ENCODE data around the gene EML6. TPM values are rescaled to one million over a fixed set of nuclear protein-coding genes. Genes with fewer than 3 reads are reported as not detected.
"Not testable (repeated sequence)": the region's sequence is repeated elsewhere in the genome, so short reads cannot be mapped to it uniquely, and the experiment has no call there.

Gene EML6
- total RNA-seq, 8 experiments from 2014 or later: 2.9 to 23.2 (median 10.2) TPM

- no peaks in the 10 kb centered on the region for H3K4me1 ChIP-seq (replicated peaks in 1 of 2)
- no peak overlapping the region for H3K27ac ChIP-seq
- whole genome bisulfite sequencing, 10 experiments: 25 to 100% (median 85%) methylated on average over 2 to 3 of the region's 3 CpGs
- in situ Hi-C loops (cut with MboI; ENCODE audit: low pct_unique_long_range_greater_than_20kb in 2 of 9, low sequenced_read_pairs in 9 of 9, unreplicated experiment in 9 of 9): no loop called here
- peak in 1 of 8 experiments; percentile 36 for ATAC-seq (replicated peaks in 6 of 8)
- H3K4me3 ChIP-seq: no peak overlapping the region
Observed at GRCh38 chr2:54986264-54986663, 262.8 kb downstream of the EML6 start.

- no peak overlapping the region for H3K27ac ChIP-seq
- in situ Hi-C loops (cut with MboI; ENCODE audit: low pct_unique_long_range_greater_than_20kb in 2 of 9, low sequenced_read_pairs in 9 of 9, unreplicated experiment in 9 of 9): no loop called here
- no peaks in the 10 kb centered on the region for H3K4me1 ChIP-seq (replicated peaks in 1 of 2)
- 56 to 100% (median 90%) methylated on average over 1 to 3 of the region's 3 CpGs for WGBS, 10 experiments
- no peak overlapping the region for H3K4me3 ChIP-seq
- peak in 1 of 8 experiments; percentile 33 for ATAC-seq (replicated peaks in 6 of 8)
Observed at GRCh38 chr2:54988612-54989011, 265.1 kb downstream of the EML6 start.

DNA sequence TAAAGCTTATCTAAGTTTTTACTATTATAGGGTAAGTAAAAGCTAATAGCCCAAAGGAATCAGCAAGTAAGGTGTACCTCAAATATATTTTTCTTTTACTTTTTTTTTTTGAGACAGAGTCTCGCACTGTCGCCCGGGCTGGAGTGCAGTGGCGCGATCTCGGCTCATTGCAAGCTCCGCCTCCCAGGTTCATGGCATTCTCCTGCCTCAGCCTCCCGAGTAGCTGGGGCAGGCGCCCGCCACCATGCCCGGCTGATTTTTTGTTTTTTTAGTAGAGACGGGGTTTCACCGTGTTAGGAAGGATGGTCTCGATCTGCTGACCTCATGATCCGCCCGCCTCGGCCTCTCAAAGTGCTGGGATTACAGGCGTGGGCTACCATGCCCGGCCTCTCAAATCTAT, 267.2 kb downstream of the EML6 start:
- 80 to 100% (median 100%) methylated on average over 1 to 13 of the region's 19 CpGs; no CpG with 5 or more reads in 3 of the 10 experiments for WGBS, 10 experiments
- H3K4me3 ChIP-seq; H3K27ac ChIP-seq; ATAC-seq (replicated peaks in 6 of 8); H3K4me1 ChIP-seq (replicated peaks in 1 of 2); in situ Hi-C loops (cut with MboI; ENCODE audit: low pct_unique_long_range_greater_than_20kb in 2 of 9, low sequenced_read_pairs in 9 of 9, unreplicated experiment in 9 of 9): not testable (repeated sequence)

- Histone ChIP-seq H3K27ac (no peak overlapping the region), H3K4me3 (no peak overlapping the region), H3K4me1 (replicated peaks in 1 of 2) (peaks cover 10 to 28% of the 10 kb centered on the region in 2 donors)
- no peak for ATAC-seq (replicated peaks in 6 of 8)
- WGBS, 10 experiments: 60 to 100% (median 93%) methylated on average over 1 to 3 of the region's 3 CpGs
- in situ Hi-C loops (cut with MboI; ENCODE audit: low pct_unique_long_range_greater_than_20kb in 2 of 9, low sequenced_read_pairs in 9 of 9, unreplicated experiment in 9 of 9): no loop called here
Observed at GRCh38 chr2:54995553-54995952, 272.1 kb downstream of the EML6 start.

- in situ Hi-C loops (cut with MboI; ENCODE audit: low pct_unique_long_range_greater_than_20kb in 2 of 9, low sequenced_read_pairs in 9 of 9, unreplicated experiment in 9 of 9): no loop called here
- WGBS, 10 experiments: 44 to 100% (median 78%) methylated on average over 1 of the region's 1 CpG; no CpG with 5 or more reads in 6 of the 10 experiments
- peaks cover 10 to 32% of the 10 kb centered on the region in 2 donors for H3K4me1 ChIP-seq (replicated peaks in 1 of 2)
Observed at GRCh38 chr2:54997826-54998225, 274.4 kb downstream of the EML6 start.

DNA sequence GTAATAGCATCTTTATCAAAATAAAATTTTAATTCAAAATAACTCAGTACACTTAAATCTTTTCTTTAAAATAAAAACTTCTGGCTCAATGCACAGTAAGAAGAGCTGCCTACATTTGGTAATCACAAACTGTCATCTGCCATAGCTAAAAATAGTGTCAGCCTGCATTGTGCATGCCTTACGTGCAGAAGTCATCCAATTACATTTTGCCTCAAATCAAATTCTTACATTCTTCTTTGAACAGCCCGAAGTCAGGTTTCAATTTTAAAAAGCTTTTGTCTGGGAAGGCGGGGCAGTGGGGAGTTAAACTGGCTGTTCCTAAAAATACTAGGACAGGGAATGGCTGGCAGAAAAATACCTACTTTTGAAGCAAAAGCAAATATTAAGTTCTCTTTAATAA, 275.7 kb downstream of the EML6 start:
- 0 to 58% (median 36%) methylated on average over 2 to 3 of the region's 3 CpGs; no CpG with 5 or more reads in 1 of the 10 experiments for WGBS, 10 experiments
- peaks cover 10 to 31% of the 10 kb centered on the region in 2 donors for H3K4me1 ChIP-seq (replicated peaks in 1 of 2)
- no peak overlapping the region for H3K27ac ChIP-seq
- peak in 6 of 8 experiments; percentile 33 to 72 (median 55) for ATAC-seq (replicated peaks in 6 of 8)
- in situ Hi-C loops (cut with MboI; ENCODE audit: low pct_unique_long_range_greater_than_20kb in 2 of 9, low sequenced_read_pairs in 9 of 9, unreplicated experiment in 9 of 9): no loop called here
- H3K4me3 ChIP-seq: no peak overlapping the region

More at GRCh38 chr2:54997826-54998225, 274.4 kb downstream of the EML6 start:
- ATAC-seq (replicated peaks in 6 of 8): peak in 1 of 8 experiments; percentile 14
- Histone ChIP-seq H3K4me3 (no peak overlapping the region), H3K27ac (no peak overlapping the region)

GRCh38 chr2:55000341-55000740, 276.9 kb downstream of the EML6 start:
- in situ Hi-C loops (cut with MboI; ENCODE audit: low pct_unique_long_range_greater_than_20kb in 2 of 9, low sequenced_read_pairs in 9 of 9, unreplicated experiment in 9 of 9): no loop called here
- 14 to 96% (median 79%) methylated on average over 1 to 4 of the region's 4 CpGs; no CpG with 5 or more reads in 1 of the 10 experiments for WGBS, 10 experiments
- peaks cover 10 to 25% of the 10 kb centered on the region in 2 donors for H3K4me1 ChIP-seq (replicated peaks in 1 of 2)
- ATAC-seq (replicated peaks in 6 of 8): no peak
- H3K4me3 ChIP-seq: no peak overlapping the region
- H3K27ac ChIP-seq: no peak overlapping the region

DNA sequence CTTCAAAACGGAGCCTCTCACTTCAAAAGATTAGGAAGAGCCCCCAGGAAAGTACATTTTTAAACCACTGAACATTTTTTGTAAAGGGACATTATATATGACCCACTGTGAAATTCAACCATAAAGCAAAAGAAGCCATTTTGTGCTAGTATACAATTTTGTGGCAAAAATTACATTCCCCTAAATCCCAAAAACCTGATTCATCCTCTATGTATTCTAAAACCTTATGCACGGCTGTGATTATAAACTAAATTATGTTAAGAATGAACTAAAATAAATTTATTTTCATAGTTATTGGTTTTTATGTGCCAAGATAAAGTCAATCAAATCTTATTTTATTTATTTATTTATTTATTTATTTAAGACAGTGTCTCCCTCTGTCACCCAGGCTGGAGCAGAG, 278.3 kb downstream of the EML6 start:
- no peak for ATAC-seq (replicated peaks in 6 of 8)
- no peak overlapping the region for H3K4me3 ChIP-seq
- no peak overlapping the region for H3K27ac ChIP-seq
- peaks cover 10 to 25% of the 10 kb centered on the region in 2 donors for H3K4me1 ChIP-seq (replicated peaks in 1 of 2)
- in situ Hi-C loops (cut with MboI; ENCODE audit: low pct_unique_long_range_greater_than_20kb in 2 of 9, low sequenced_read_pairs in 9 of 9, unreplicated experiment in 9 of 9): no loop called here
- 8 to 72% (median 50%) methylated on average over 1 to 2 of the region's 2 CpGs; no CpG with 5 or more reads in 2 of the 10 experiments for WGBS, 10 experiments

GRCh38 chr2:55003706-55004639, 280.5 kb downstream of the EML6 start:
- Histone ChIP-seq H3K27ac (no peak overlapping the region), H3K4me1 (replicated peaks in 1 of 2) (peaks cover 10 to 19% of the 10 kb centered on the region in 2 donors), H3K4me3 (no peak overlapping the region)
- no peak for ATAC-seq (replicated peaks in 6 of 8)
- WGBS, 10 experiments: 71 to 100% (median 91%) methylated on average over 2 to 7 of the region's 10 CpGs; no CpG with 5 or more reads in 1 of the 10 experiments
- in situ Hi-C loops (cut with MboI; ENCODE audit: low pct_unique_long_range_greater_than_20kb in 2 of 9, low sequenced_read_pairs in 9 of 9, unreplicated experiment in 9 of 9): no loop called here

DNA sequence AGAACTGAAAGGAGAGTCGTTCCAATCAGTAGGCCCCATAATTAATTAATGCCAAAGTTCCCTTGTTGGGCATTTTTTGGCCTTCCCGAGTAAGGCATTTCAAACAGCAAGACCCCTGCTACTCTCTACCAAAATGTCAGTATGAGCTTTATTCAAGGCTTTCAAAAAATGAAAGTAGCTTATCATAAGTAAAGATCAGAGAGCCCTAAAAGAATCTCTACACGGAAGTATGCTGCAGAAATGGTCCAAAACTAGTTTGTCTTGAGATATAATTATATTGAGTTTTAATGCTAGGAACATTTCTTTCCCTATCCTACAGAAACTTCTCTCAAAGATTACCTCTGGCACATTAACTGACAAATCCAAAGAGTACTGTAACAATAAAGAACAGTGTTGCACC, 282.8 kb downstream of the EML6 start:
- no peak for ATAC-seq (replicated peaks in 6 of 8)
- Histone ChIP-seq H3K4me1 (replicated peaks in 1 of 2) (peaks cover 11 to 17% of the 10 kb centered on the region in 2 donors), H3K27ac (no peak overlapping the region), H3K4me3 (no peak overlapping the region)
- WGBS, 10 experiments: 20 to 100% (median 73%) methylated on average over 1 to 3 of the region's 3 CpGs; no CpG with 5 or more reads in 1 of the 10 experiments
- in situ Hi-C loops (cut with MboI; ENCODE audit: low pct_unique_long_range_greater_than_20kb in 2 of 9, low sequenced_read_pairs in 9 of 9, unreplicated experiment in 9 of 9): no loop called here

GRCh38 chr2:55009277-55010060, 286.0 kb downstream of the EML6 start:
- H3K27ac ChIP-seq: no peak overlapping the region
- in situ Hi-C loops (cut with MboI; ENCODE audit: low pct_unique_long_range_greater_than_20kb in 2 of 9, low sequenced_read_pairs in 9 of 9, unreplicated experiment in 9 of 9): no loop called here
- 4 to 100% (median 78%) methylated on average over 1 to 7 of the region's 7 CpGs for WGBS, 10 experiments
- no peak overlapping the region for H3K4me3 ChIP-seq
- ATAC-seq (replicated peaks in 6 of 8): peak in 3 of 8 experiments; percentile 7 to 14 (median 12)
- peaks cover 11 to 38% of the 10 kb centered on the region in 2 donors for H3K4me1 ChIP-seq (replicated peaks in 1 of 2)

DNA sequence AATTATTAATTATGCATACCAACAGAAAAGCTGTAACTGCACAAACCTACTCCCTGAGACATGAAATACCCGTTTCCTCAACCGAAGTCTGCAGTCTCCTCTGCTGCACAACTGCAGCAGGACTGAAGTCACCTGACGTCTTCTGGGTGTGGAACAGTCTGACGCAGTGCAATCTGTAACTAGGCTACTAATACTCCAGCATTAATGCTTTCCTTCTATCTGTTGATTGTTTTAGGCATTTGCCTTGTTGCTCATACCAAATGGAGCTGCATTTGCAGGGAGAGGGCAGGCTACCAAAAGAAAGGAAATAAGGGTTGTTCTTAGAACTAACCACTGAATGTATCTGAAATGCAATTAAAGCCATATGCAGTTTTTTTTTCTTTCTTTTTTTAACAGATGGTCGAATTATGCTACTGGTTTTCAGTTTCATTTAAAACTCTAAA, 286.7 kb downstream of the EML6 start:
- WGBS, 10 experiments: 0 to 100% (median 56%) methylated on average over 1 to 5 of the region's 5 CpGs
- peak; percentile 76 to 99 (median 91) for ATAC-seq (replicated peaks in 6 of 8)
- Histone ChIP-seq H3K27ac (no peak overlapping the region), H3K4me3 (no peak overlapping the region), H3K4me1 (replicated peaks in 1 of 2) (peaks cover 11 to 45% of the 10 kb centered on the region in 2 donors)
- in situ Hi-C loops (cut with MboI; ENCODE audit: low pct_unique_long_range_greater_than_20kb in 2 of 9, low sequenced_read_pairs in 9 of 9, unreplicated experiment in 9 of 9): no loop called here

- 61 to 100% (median 75%) methylated on average over 1 to 2 of the region's 2 CpGs; no CpG with 5 or more reads in 3 of the 10 experiments for WGBS, 10 experiments
- in situ Hi-C loops (cut with MboI; ENCODE audit: low pct_unique_long_range_greater_than_20kb in 2 of 9, low sequenced_read_pairs in 9 of 9, unreplicated experiment in 9 of 9): no loop called here
- ATAC-seq (replicated peaks in 6 of 8): peak in 7 of 8 experiments; percentile 19 to 56 (median 54)
- H3K27ac ChIP-seq: no peak overlapping the region
- H3K4me3 ChIP-seq: no peak overlapping the region
- H3K4me1 ChIP-seq (replicated peaks in 1 of 2): peaks cover 11 to 45% of the 10 kb centered on the region in 2 donors
Observed at GRCh38 chr2:55010915-55011314, 287.5 kb downstream of the EML6 start.

Data from motor neuron (in vitro differentiated cells).